HFF-Myc (cell line): ENCODE results near the gene PGAP6.
"Not testable (repeated sequence)": the region's sequence is repeated elsewhere in the genome, so short reads cannot be mapped to it uniquely, and the experiment has no call there.

Experiments
- DNase-seq: peaks from one replicate; pipeline ENCODE4 v3.0.0-alpha.2; 2011; ENCODE audit warnings: low read depth; ENCODE audit errors: extremely low read depth
- H3K4me3 ChIP-seq: replicated peaks from 2 replicates; pipeline ENCODE4 v1.5.1; 2011; ENCODE audit warnings: low read depth, mild to moderate bottlenecking, control low read depth, low read length
- CTCF ChIP-seq: IDR thresholded peaks from 2 replicates; pipeline ENCODE4 v1.5.1; 2012; ENCODE audit warnings: mild to moderate bottlenecking, low read depth, low read length, control low read depth; ENCODE audit errors: missing control alignments

PGAP6 gene

GRCh38 chr16:342455-343213, 39.1 kb downstream of the PGAP6 start:
- DNase-seq = no peak
- no peak for TF ChIP-seq CTCF
- no peak overlapping the region for H3K4me3 ChIP-seq

GRCh38 chr16:341974-342336, 39.8 kb downstream of the PGAP6 start:
- not testable (repeated sequence) for DNase-seq

DNA sequence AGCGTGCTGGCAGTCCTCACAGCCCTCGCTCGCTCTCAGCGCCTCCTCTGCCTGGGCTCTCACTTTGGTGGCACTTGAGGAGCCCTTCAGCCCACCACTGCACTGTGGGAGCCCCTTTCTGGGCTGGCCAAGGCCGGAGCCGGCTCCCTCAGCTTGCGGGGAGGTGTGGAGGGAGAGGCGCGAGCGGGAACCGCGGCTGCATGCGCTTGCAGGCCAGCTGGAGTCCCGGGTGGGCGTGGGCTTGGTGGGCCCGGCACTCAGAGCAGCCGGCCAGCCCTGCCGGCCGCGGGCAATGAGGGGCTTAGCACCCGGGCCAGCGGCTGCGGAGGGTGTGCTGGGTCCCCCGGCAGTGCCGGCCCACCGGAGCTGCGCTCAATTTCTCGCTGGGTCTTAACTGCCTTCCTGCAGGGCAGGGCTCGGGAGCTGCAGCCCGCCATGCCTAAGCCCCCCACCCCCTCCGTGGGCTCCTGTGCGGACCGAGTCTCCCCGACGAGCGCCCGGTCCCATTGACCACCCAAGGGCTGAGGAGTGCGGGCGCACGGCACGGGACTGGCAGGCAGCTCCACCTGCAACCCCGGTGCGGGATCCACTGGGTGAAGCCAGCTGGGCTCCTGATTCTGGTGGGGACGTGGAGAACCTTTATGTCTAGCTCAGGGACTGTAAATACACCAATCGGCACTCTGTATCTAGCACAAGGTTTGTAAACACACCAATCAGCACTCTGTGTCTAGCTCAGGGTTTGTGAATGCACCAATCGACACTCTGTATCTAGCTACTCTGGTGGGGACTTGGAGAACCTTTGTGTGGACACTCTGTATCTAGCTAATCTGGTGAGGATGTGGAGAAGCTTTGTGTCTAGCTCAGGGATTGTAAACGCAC, 40.4 kb downstream of the PGAP6 start:
- not testable (repeated sequence) for DNase-seq, H3K4me3 ChIP-seq

More at GRCh38 chr16:341974-342336, 39.8 kb downstream of the PGAP6 start:
- H3K4me3 ChIP-seq = not testable (repeated sequence)

- DNase-seq = no peak
- no peak overlapping the region for H3K4me3 ChIP-seq
These were observed 41.2 kb downstream of the PGAP6 start for GRCh38 chr16:340370-341091.

DNA sequence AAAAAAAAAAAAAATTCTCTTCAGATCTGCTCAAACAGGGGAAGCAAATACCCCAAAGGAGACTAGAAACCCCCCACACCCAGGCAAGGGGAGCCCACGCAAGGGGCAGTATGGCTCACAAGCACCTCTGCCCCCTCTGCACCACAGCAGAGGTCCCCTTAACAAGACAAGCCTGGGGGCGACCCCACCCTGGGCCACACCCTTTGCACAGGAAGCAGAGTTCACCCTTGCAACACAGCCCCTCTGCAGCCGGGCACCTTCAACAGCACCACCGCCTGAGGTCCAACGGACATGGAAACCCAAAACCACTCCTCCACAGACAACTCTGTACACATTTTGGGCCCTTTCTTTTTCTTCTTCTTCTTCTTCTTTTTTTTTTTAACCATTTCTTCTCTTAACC, 42.1 kb downstream of the PGAP6 start:
- no peak for TF ChIP-seq CTCF
- DNase-seq = no peak

More at GRCh38 chr16:340370-341091, 41.2 kb downstream of the PGAP6 start:
- TF ChIP-seq CTCF = no peak

GRCh38 chr16:337975-338575, 43.7 kb downstream of the PGAP6 start:
- H3K4me3 ChIP-seq = no peak overlapping the region
- TF ChIP-seq CTCF = no peak
- no peak for DNase-seq

More for the DNA sequence above, 42.1 kb downstream of the PGAP6 start:
- no peak overlapping the region for H3K4me3 ChIP-seq

DNA sequence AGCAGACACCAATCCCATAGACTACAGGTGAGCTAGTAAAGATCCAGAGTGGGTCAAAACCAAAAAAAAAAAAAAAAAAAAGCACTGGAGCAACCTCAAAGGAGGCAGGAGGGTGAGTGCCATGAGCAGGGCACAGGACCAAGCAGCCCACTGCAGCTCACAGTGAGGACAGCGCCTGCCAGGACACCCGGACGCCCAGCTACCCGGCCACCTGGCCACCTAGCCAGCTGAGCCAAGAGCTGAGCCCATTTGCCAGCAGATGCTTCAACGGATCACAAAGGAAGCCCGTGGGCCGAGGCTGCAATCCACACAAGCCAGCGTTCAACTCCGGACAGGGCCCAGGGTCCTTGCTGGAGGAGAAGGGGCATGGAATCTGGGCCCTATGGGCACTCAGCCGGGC, 44.3 kb downstream of the PGAP6 start:
- TF ChIP-seq CTCF = no peak

More for the DNA sequence above, 44.3 kb downstream of the PGAP6 start:
- DNase-seq = no peak
- H3K4me3 ChIP-seq = no peak overlapping the region
